CD4-positive, alpha-beta T cell treated with Interleukin-12 subunit alpha and Interleukin-12 subunit beta, for 1 hour (primary cell): ENCODE measurements around the gene SH3PXD2B.
"Not testable (repeated sequence)": the region's sequence is repeated elsewhere in the genome, so short reads cannot be mapped to it uniquely, and the experiment has no call there.

Experiments used
- DNase-seq: peaks from one replicate; pipeline ENCODE4 v3.0.0-alpha.2; 2020

SH3PXD2B gene

DNA sequence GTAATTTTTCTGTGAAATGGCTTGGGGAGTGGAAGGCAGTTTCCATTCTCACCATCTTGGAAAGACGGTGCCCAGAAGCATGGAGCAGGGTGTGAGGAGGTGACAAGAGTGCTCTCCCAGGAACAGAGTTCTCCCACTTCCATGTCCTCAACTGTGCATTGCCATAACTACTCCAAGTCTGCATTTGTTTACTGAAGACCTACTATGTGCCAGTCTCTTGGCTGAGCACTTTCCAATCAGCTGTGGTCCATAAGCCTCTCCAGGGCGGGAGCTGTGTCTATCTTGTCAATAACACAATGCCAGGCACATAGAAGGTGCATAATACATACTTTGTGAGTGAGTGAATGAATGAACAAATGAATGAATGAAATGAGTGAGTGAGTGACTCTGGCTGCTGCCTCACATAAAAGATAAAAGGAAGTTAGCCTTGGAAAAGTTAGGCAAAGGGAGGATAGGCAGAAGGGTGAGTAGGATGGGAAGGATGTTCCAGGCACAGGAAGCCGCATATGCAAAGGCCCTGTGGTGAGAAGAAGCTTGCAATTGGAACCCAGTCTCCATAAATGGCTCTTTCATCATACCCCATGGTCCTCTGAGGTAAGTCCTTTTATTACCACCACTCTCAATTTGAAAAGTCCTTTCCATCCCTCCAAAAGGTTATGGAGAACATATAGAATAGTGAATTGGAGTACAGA is 31.3 kb upstream of the SH3PXD2B start:
- no peak for DNase-seq

DNA sequence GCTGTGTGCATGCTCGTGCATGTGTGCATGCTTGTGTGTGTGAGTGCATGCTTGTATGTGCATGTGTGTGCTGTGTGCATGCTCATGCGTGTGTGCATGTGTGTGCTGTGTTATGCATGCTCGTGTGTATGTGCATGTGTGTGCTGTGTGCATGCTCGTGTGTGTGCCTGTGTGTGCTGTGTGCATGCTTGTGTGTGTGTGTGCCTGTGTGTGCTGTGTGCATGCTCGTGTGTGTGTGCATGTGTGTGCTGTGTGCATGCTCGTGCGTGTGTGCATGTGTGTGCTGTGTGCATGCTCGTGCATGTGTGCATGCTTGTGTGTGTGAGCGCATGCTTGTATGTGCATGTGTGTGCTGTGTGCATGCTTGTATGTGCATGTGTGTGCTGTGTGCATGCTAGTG is 30.3 kb upstream of the SH3PXD2B start:
- DNase-seq, result no peak

DNA sequence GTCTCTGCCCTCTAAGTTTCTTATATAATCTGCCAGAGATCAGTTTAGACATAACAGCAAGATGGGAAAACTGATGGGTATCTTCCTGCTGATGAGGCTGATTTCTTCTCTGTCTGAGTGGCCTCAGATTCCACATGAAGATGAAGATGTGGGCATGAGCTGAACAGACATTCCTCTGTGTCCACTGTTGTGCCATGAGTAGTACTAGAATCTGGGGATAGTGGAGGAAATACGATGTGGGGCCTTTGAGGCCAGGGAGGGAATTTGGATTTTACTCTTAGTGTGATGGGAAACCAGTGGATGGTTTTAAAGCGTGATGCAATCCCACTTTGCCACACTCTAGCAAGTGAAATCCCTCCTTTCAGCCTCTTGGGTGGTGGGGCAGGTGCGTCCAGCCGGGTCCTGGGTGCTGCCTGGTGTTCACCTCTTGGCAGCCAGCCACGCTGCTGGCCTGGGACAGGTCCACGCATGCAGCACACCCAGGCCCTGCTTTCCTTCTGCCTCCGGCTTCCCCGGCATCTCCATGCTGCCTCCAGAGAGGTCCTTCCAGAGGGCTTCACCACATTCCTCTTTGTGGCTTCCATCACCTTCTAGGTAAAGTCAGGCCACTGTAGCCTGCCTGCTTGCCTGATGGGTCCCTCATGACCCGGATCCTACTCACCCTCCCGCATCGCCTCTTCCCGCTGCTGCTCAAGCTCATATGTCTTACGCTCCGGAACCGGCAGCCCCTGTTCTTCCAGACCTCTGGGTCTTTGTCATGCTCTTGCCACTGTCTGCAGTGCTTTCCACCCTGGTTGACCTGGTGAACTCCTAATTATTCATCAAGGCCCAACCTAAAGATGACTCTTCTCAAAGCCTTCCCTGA is 28.1 kb upstream of the SH3PXD2B start:
- no peak for DNase-seq

DNA sequence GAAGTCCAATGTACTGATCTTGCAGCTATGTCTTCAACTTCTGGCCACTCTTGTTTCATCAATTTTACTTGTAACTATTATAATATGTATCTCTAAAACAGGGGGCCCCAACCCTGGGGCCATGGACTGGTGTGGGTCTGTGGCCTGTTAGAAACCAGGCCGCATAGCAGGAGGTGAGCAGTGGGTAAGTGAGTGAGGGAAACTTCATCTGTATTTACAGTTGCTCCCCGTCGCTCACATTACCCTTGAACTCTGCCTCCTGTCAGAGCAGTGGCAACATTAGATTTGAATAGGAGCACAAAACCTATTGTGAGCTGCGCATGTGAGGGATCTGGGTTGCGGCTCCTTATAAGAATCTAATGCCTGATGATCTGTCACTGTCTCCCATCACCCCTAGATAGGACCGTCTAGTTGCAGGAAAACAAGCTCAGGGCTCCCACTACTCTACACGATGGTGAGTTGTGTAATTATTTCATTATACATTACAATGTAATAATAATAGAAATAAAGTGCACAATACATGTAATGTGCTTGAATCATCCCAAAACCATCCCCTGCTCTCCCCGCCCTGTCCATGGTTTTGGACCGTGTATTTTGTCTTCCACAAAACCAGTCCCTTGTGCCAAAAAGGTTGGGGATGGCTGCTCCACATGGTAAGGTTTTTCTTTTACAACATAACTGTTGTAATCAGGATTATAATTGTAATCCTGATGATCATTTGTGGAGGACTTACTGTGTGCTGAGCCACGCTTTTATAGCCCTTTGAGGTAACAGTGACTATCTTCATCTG is 26.9 kb upstream of the SH3PXD2B start:
- DNase-seq, result no peak

DNA sequence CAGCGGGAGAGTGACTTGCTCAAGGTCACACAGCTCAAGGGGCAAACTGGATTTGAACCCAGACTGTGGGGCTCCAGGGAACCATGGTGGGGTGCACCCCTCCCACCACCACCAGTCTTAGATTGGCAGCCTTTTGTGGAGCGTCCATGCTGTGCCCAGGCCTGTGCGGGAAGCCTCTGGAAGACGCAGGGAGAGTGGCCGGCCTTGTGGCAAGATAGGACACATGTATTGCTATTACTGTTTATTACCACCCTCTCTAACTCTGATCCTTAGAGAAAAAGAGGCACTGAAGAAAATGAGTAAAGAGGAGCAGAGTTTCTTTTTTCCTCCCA is 25.4 kb upstream of the SH3PXD2B start:
- DNase-seq, result no peak

DNA sequence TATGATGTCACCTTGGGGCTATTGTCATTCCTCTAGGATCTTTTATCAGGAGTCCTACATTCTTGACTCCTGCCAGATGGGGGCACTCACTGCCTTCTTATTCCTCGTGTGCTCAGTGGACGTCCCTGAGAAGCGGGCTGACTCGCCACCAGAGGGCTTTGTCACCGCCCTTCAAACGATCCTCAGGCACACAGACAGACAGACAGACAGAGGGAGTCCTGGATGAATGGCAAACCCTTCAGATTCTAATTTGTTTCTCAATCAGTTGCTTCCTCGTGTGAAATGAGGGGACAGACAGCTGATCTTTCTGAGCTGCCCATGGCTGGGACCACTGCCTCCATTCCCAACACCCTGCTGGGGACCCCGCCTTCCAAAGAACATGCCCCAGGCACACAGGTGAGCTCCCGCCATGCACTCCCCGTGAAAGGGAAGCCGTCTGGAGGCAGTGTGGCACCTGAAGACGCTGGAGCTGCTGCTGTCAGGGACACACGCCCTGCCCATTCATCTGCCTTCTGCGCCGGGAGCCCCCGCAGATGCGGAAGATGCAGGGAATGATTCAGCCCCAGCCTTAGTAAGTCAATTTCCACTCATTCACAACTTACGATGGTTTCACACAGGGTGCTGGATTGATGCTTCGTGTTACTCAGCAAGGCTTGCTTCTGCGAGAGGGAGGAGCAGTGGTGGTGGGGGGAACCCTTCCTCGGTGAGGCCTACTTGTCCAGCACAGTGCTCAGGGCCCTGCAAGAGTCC is 24.9 kb upstream of the SH3PXD2B start:
- DNase-seq, result peak; percentile 65

DNA sequence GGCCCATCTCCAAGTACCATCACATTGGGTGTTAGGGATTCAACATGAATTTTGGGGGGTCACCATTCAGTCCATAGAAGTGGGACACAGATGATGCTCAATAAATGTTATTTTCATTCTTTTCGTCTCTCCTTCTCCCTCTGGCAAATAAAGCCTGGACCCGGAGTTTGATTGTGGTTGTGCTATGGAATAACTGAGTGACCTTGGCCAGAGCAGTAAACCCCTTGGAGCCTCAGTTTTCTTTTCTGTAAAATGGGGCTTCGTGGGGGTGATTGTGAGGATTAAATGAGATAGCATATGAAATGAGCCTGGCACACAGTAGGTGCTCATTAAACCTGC is 24.3 kb upstream of the SH3PXD2B start:
- DNase-seq, result not testable (repeated sequence)

DNA sequence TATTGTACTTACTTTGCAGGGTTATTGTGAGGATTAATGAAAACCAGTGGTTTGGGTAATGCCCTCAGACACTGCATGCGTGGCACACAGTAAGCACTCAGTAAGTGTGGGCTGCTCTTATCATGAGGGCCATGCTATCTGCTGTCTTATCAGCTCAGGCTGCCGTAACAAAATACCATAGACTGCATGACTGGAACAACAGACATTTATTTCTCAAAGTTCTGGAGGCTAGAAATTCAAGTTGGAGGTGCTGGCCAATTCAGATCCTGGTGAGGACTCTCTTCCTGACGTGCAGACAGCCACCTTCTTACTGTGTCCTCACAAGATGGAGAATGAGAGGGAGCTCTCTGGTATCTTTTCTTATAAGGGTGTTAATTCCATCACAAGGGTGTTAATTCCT is 23.9 kb upstream of the SH3PXD2B start:
- no peak for DNase-seq

DNA sequence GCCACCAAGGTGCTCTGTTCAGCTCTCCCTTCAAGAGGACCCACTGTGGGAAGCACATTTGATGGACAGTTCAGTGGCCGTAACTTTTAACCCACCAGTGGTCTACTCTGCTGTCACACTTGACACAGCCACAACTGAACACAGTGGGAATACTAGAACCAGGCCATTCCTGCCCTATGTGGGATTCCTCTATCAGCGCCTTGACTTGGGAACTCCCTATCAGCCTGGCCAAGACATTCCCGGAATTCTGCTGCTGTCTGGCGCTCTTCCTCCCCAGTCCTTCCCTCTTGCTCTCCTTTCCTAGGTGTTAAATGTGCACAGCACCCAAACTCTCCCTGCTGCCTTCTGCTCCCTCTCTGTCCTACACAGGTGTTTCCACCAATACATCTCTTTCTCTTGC is 23.1 kb upstream of the SH3PXD2B start:
- no peak for DNase-seq

DNA sequence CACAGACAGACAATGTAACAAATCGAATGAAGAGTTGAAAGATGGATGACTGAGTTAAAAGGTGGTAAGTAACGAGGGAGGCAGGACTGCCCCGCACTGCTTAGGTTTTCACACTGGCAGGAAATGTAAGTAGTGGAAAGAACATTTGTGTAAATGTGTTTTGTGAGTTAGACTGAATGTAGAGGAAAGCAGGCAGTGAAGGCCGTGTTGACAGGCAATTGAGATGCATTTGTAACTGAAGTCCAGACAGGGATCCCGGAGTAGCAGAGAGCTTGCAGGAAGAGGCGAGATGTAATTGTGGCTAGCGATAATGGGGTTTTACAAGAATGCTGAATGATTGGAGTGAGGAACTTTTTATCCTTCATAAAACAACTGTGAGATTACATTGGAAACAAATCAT is 20.0 kb upstream of the SH3PXD2B start:
- DNase-seq, result no peak

DNA sequence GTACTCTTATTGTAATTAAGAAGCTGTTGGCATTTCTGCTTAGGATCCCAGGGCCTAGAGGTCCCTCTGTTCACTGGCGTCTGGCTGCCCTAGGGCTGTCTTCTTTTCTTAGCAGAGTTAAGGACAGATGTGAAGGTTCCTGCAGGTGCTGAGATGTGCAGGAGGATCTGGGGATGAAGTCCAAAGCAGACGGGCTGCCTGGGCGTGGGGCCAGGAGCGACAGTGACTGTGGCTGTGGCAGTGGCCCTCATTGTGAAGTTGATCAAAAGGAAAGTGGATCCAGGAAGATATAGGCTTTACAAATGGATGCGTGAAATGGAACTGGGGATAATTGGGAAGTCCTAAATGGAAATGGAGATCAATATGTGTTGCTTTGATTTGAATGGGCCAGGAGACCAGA is 19.1 kb upstream of the SH3PXD2B start:
- DNase-seq, result no peak

DNA sequence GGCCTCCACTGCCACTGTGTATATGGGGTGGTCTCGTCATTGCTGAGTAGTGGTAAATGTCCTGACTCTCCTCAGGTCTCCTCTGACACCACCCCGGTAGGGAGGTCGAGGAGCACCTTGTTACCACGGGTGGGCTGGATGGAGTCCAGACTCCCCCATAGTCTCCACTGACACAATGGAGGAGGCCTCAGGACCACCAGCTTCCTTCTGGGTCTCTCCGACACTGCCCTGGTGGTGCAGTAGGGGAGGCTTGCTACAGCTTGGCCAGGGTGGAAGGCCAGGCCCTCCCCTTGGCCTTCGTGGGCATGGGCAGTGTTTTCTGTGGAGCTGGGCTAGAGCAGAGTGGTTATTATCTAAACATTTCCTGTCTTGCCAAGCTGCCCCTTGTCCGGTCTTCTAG is 15.4 kb upstream of the SH3PXD2B start:
- no peak for DNase-seq

DNA sequence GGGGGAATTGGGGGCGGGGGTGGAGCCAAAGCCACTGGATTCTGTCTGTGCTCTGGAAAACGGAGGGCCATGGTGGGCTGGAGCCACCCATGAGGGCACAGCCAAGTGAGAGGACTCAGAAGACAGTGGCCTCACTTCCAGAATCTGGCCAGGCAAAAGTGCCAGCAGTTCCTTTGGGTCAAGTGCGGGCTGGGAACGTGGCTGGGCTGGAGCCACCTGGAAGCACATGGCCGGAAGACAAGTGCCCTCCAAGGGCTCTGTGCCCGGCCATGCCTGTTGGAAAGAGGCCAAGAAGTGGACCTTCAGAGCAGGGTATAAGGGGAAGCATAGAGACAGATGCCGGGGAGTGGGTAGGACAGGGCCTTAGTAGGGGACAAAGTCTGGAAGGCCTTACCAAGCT is 11.7 kb upstream of the SH3PXD2B start:
- DNase-seq, result no peak

DNA sequence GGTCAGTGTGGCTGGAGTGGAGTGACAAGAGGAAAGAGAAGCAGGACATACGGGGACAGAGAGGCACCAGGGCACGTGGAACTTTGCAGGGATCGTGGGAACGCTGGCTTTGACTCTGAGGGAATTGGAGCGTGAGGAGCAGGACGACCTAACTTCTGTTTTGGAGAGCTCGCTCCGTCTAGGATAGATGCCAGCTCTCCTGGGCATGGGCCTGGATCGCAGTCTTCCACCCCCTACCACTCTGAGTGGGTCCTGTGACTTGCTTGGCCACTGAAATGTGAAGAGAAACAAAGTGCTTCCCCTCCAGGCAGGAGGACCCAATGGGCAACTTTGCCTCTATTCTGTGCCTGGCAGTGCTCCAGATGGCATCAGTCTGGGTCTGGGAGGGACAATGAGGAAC is 8.7 kb upstream of the SH3PXD2B start:
- no peak for DNase-seq

DNA sequence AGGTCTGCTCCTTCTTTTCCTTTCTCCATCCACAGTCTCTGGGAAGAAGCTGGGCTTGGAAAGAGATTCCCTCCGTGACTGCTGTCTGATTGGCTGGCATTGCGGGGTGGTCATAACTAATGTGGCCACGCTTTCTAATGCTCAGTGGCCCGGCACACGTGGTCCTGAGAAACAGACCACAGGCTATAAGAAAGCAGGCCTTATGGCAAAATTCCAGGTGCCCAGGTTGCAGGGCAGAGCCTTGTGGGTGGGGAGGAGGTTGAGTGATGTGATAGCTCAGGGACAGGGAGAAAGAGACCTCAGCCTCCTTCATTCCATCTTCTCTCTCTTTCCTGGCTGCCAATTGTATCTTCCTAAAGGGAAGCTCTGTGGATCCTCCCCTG is 5.4 kb upstream of the SH3PXD2B start:
- no peak for DNase-seq

DNA sequence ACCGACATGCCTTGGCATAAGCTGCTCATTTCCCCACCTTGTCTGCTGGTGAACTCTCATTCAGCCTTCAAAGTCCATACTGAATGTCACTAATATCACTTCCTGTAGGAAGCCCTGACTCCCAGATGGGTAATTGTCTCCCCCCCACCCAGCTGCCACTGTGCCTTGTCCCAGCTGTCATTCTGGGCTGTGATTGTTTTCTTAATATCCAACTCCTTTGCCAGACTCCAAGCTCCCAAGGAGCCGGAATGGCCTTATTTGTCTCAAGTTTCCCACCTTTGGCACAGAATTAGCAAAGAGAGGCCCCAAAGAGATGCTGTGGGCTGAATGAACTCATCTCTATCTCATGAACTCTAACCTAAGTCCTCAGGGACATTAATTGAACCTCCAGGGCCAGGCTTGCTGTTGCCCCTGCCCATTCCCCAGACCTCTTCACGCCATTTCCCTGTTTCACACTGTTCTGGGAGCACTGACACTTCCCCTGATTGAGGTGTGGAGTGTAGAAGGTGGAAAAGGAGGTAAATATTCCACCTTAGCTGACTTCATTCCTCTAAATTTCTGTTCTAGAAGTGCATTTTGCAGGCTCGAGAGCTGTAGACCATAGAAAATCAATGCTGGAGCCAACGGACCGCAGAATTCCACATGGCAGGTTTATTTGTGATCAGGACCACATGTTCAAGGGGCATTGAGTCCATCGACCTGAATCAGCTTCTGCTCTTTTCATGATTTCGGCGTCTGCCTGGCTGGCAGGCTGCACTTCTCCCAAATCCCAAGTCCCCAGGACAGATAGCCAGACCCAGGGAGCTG is 4.9 kb upstream of the SH3PXD2B start:
- no peak for DNase-seq

DNA sequence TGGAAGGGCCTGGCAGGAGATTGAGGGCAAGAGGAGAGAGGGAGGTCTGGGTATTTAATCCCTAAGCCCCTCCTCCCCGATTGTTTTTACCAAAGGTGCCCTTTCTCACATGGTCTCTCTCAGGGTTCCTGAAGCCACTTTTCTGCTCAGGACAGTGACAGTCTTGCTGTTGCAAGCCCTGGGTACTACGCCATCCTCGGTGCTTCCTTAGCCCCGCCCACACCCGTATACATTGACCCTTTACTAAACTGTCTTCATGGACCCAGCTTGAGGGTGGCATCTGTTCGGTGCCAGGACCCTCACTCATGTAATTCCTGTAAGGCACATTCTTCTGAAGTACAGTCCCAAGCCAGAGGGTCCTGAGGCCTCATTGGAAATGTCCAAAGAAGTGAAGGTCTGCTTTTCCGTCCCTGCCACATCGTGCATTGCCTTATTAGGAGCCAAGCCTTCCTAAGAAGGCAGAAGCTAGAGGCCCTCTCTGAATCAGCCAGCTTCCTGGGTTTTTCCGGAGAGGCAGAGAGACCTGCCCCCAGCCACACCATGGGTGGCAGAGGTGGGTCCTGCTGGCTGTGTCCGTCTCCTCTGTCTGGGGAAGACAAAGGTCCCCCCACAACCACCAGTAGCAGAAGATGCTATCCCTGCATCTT is 1.9 kb upstream of the SH3PXD2B start:
- DNase-seq, result no peak

DNA sequence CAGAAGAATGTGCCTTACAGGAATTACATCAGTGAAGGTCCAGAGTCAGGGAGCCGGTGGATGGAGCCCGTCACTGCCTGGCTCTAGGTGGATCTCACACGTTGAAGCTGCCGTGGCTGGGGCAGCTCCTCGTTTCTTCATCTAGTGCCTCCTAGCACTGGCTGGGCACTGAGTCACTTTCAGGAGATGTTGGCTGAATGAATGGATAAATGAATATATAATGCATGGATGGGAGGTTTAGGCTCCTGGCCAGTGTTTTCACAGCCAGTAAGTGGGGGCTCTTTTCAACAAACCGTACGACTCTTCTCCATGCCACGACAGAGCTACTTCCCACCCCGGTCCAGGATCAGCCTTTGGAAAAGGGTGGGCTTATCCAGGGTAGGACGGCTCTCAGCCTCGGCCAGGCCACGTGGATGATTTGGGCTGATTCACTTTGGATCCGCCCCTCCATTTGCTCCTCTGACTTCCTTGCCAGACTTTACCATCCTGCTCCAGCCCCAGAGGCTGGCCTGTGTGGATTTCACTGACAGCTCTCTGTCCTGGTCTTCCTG is 1.3 kb upstream of the SH3PXD2B start:
- DNase-seq, result no peak

DNA sequence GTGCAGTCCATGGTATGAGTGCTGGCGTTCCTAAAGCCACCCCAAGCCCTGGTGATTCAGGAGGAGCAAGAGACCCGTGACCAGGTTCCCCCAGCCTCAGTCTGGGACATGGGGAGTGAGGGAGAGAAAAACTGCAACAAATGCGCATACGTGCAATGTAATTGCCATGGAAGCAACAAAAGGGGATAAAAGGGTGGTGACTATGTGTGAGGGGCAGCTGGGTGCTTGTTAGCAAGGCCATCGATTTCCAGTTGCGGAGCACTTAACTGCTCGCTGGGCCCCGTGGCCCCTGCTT is 709 bp upstream of the SH3PXD2B start:
- DNase-seq, result no peak

DNA sequence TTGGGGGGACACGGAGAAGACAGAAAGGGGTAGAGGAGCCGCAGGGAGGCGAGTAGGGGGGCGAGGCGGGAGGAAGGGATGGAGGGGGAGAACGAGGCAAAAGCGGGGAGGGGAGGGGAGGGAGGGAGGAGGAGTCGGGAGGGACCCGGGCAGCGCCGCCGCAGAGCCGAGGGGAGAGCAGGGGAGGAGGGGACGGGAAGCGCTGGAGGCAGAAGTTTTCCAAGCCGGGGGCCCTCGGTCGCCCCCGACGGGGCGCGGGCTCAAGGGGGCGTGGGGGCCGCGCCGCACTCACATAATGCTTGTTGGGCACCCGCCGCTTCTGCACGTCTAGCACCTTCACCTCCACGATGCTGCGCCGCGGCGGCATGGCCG is 353 bp downstream of the SH3PXD2B start:
- no peak for DNase-seq

DNA sequence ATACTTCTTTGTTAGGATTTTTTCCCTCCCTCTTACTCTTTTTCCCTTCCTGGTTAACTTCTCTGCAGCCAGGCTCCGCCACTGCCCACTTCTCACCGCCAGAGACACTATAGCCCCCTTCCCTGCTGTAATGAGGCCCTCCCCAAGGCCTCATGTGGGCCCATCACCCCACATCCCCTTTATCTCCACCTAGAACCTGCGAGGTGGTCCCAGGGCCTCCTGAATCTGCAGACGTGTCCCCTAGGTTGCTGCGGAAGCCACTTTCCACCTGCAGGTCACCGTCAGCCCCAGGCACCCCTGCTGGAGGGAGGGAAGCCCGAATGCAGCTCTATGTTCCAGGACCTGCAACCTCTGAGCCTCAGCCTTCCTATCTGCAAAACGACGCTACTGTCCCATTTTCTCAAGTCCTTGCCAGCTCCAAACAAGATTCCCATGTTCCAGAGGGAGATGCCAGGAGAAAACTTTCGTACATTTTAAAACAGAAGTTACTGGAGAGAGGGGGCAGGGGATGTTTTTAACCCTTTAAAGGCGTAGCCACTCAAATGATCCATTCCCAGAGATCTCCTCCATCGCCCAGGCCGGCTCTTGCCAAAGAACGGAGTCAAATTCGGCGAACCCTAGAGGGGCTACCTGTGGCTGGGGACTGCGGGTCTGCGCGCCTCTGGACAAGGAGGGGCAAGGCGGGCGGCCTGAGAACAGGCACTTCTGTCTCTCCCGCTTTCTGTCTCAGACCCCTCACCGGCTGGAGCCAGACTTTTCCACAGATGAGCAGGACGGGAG is 929 bp downstream of the SH3PXD2B start:
- DNase-seq, result no peak
